C4-2B (cell line): ENCODE measurements around the gene LRCH1.

ENCODE experiments used
- CTCF ChIP-seq: fragments of 450-650 bp; conservative IDR thresholded peaks from 2 replicates; pipeline ENCODE4 v1.5.1; 2017; ENCODE audit warnings: mild to moderate bottlenecking
- ZFX ChIP-seq: fragments of 450-650 bp; IDR thresholded peaks from 2 replicates; pipeline ENCODE4 v1.6.1; 2017

DNA sequence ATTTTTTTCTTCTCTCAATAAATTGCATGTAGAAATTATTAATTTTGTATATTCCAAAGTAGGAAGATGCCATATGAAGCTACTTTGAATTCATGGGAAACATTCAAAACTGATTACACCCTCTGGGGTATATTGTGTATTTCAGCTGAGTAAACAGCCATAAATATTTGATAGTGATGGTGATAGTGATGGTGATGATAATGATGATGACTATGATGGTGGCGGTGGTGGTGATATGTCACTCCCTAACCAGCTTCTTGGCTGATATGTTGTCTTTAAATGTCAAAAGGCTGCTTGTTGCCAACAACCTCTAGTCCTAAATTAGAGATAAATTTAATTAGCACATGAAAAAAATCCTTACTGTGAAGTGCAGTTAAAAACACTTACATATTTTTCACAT, 102.0 kb downstream of the LRCH1 start:
- no peak for TF ChIP-seq CTCF
- TF ChIP-seq ZFX, result no peak
